NCI-H2171 treated with DMSO at 0.1 percent for 48 hours (cell line): ENCODE results near the gene RGSL1.
"Not testable (repeated sequence)": the region's sequence is repeated elsewhere in the genome, so short reads cannot be mapped to it uniquely, and the experiment has no call there.

Source experiments
- DNase-seq: peaks from one replicate; lab custom pipeline; 2025; lab: John Stamatoyannopoulos, UW

RGSL1 gene

GRCh38 chr1:182446033-182446669 is 3.8 kb upstream of the RGSL1 start:
- DNase-seq: peak; percentile 57

GRCh38 chr1:182447124-182447523 is 2.8 kb upstream of the RGSL1 start:
- not testable (repeated sequence) for DNase-seq

GRCh38 chr1:182447660-182448059 is 2.3 kb upstream of the RGSL1 start:
- DNase-seq: no peak

GRCh38 chr1:182453631-182454030 is 3.7 kb downstream of the RGSL1 start:
- no peak for DNase-seq

GRCh38 chr1:182457844-182458243 is 7.9 kb downstream of the RGSL1 start:
- no peak for DNase-seq

- no peak for DNase-seq
Measured at GRCh38 chr1:182459949-182460348, 10.0 kb downstream of the RGSL1 start.

- DNase-seq: no peak
Measured at GRCh38 chr1:182460550-182460951, 10.6 kb downstream of the RGSL1 start.

- DNase-seq: no peak
Measured at GRCh38 chr1:182473556-182473955, 23.6 kb downstream of the RGSL1 start.

GRCh38 chr1:182476625-182477024 is 26.7 kb downstream of the RGSL1 start:
- no peak for DNase-seq

GRCh38 chr1:182478238-182478637 is 28.3 kb downstream of the RGSL1 start:
- no peak for DNase-seq

GRCh38 chr1:182484067-182484466 is 34.1 kb downstream of the RGSL1 start:
- no peak for DNase-seq

- peak; percentile 43 for DNase-seq
Measured at GRCh38 chr1:182484531-182485257, 34.7 kb downstream of the RGSL1 start.

GRCh38 chr1:182485861-182486260 is 35.9 kb downstream of the RGSL1 start:
- no peak for DNase-seq

- no peak for DNase-seq
Measured at GRCh38 chr1:182488803-182489202, 38.9 kb downstream of the RGSL1 start.

GRCh38 chr1:182493063-182493462 is 43.1 kb downstream of the RGSL1 start:
- no peak for DNase-seq

- DNase-seq: no peak
Measured at GRCh38 chr1:182495002-182495401, 45.1 kb downstream of the RGSL1 start.

- DNase-seq: no peak
Measured at GRCh38 chr1:182495693-182496092, 45.7 kb downstream of the RGSL1 start.

GRCh38 chr1:182507685-182508084 is 57.7 kb downstream of the RGSL1 start:
- peak; percentile 24 for DNase-seq

- DNase-seq: no peak
Measured at GRCh38 chr1:182515556-182515955, 65.6 kb downstream of the RGSL1 start.

GRCh38 chr1:182520736-182521135 is 70.8 kb downstream of the RGSL1 start:
- no peak for DNase-seq

- no peak for DNase-seq
Measured at GRCh38 chr1:182525342-182525741, 75.4 kb downstream of the RGSL1 start.

GRCh38 chr1:182527680-182528079 is 77.7 kb downstream of the RGSL1 start:
- DNase-seq: no peak

GRCh38 chr1:182528206-182528605 is 78.3 kb downstream of the RGSL1 start:
- not testable (repeated sequence) for DNase-seq

- DNase-seq: no peak
Measured at GRCh38 chr1:182533896-182534295, 84.0 kb downstream of the RGSL1 start.
